NCI-H82 (cell line): ENCODE results near the gene STX8.

Experiments
- DNase-seq: peaks from one replicate; lab custom pipeline; 2025; lab: John Stamatoyannopoulos, UW

The STX8 gene

GRCh38 chr17:9239793-9240658 lies 335.6 kb downstream of the STX8 start:
- DNase-seq, result no peak

- no peak for DNase-seq
Measured at GRCh38 chr17:9239246-9239792, 336.3 kb downstream of the STX8 start.

GRCh38 chr17:9238340-9239245 lies 337.0 kb downstream of the STX8 start:
- DNase-seq, result no peak

- DNase-seq, result no peak
Measured at GRCh38 chr17:9237661-9238301, 337.8 kb downstream of the STX8 start.

- DNase-seq, result no peak
Measured at GRCh38 chr17:9237053-9237410, 338.6 kb downstream of the STX8 start.

DNA sequence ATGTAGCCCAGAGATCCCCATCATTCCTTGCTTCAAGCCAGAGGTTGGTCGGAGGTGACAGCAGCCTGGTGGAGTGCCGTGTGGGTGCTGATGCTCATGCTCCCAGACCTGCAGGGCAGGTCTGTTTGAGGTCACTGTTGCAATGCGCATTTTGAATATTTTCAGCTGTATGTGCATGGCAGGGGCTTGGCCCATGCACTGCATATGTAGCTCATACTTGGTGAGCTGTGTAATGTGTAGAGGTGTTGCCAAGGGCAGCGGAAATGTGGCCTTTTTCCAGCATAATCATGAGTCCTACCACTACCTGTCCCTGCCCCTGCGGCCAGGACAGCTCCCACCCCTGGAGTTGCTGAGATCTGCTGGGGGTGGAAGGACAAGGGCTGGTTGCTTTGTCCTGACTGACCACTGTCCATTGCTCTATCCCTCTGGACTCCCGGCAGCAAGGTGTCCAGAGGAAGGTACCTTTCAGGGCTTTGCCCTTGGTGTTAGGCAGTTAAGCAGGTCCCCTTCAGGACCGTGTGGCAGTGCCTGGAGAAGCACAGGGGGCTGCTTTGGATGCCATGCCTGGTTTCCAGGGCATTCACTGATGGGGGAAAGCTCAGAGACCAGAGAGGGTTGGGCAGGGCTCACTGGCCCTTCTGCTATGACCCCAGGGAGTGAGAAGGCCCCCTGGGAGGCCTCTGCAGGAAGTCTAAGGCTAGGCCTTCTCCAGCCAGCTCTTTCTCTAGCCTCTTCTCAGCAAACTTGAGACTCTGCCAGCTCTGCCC lies 339.2 kb downstream of the STX8 start:
- DNase-seq, result no peak

- DNase-seq, result no peak
Measured at GRCh38 chr17:9235346-9235745, 340.3 kb downstream of the STX8 start.

- DNase-seq, result no peak
Measured at GRCh38 chr17:9234389-9234945, 341.2 kb downstream of the STX8 start.

- no peak for DNase-seq
Measured at GRCh38 chr17:9233761-9234160, 341.9 kb downstream of the STX8 start.

GRCh38 chr17:9233271-9233599 lies 342.4 kb downstream of the STX8 start:
- DNase-seq, result no peak

- DNase-seq, result no peak
Measured at GRCh38 chr17:9232591-9233270, 342.9 kb downstream of the STX8 start.

- no peak for DNase-seq
Measured at GRCh38 chr17:9232155-9232475, 343.5 kb downstream of the STX8 start.

DNA sequence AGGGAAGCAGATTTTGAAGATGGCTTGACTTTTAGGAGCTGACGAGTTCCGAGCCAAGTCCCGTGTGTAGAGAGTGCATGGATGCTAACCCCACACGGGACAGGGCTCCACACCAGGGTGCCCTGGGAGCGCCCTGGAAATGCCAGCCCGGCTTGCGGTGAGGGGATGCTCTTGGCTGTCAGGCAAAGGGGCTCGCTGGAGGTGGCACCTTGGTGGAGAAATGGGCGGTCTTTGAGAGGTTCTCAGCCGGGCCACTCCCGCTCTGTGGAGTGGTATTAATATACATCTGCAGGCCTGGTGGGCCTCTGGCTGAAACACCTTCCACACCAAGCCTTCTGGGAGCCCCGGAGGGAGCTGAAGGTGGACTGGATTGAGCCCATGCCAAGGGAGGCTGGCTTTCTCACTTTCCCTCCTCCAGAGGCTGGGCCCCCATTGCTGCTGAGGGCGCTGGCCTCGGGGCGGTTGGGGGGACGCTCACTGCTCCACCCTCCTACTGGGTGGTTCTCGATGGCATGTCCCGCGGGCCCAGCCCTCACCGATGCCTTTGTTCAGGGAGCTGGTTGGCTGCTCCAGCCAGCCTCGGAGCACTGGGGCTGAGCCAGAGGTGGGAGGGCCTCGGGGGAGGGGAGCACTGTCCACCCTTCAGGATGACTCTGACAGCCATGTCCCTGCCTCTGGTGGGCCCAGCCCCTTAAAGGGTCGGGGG lies 344.0 kb downstream of the STX8 start:
- DNase-seq, result no peak

DNA sequence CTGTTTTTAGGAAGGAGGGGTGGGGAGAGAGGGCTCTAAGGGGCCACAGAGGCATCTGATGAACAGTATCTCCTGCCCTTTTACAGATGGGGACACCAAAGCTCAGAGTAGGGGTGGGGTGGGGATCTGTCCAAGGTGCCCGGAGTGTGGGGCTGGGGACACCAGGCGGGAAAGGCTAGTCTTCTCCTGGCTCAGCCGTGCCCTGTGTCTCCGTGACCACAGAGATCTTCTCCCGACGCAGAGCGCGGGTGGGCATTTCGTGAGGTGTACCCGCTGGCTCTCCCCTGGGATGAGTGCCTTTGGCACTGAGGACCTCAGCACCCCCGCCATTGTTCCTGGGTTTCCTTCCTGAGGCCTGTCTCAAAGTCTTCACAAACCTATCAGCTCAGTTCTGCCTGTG lies 344.8 kb downstream of the STX8 start:
- no peak for DNase-seq

DNA sequence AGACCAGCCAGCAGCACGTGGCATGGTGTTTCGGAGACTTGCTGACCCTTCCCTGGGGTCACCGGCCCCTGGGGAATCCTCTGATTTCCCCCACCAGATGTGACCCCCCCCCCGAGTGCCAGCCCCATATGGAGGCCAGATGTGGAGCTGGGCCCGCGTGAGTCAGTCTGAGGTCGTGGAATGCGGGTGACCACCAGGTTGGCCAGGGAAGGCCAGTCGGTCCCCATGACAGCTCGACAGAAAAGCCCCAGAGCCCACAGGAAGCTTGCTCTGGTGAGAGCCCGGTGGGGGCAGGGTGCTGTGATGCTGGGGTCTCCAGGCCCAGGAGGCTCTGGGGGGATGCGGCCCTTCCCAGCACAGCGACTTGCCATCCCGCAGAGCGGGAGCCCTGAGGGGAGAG lies 345.3 kb downstream of the STX8 start:
- no peak for DNase-seq

DNA sequence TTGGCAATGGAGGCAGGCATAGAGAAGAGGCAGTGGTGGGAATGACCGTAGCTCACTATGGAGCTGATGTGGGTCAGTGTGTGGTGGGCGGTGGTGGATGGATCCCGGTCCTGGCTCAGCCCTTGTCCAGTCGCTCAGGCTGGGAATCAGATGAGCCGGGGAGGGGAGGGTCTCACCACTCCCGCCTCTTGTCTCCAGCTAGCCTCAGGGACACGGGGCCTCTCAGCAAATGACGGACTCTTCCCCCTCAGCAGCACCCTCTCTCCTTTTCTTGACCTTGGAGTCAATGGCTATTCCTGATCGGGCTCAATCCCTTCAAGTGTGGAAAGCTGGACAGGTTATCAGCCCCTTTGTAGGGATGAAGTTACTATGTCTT lies 345.8 kb downstream of the STX8 start:
- no peak for DNase-seq

GRCh38 chr17:9229160-9229825 lies 346.3 kb downstream of the STX8 start:
- no peak for DNase-seq

GRCh38 chr17:9228408-9229159 lies 347.0 kb downstream of the STX8 start:
- DNase-seq, result no peak

DNA sequence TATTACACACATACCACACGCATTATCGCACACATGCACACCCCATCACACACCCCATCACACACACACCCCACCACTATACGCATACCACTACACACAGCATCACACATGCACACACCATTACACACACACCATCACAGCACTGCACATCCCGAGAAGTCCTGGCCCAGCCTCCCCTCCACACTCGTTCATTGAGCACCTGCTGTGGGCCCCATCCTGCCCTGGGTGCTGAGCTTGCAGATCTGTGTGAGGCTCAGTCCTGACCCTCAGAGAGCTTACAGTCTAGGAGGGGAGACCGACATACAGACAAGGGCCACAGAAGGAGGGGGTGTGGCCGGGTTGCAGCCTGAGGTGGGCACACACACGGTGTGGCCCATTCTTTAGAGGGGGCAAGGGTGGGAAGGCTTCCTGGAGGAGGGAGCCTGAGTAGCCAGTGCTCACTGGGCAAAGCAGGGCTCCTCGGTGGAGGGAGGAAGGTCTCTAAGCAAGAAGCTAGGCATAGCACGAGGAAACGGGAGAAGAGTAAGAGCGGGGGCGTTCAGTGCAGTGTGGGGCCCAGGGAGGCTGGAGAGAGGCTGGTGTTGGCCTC lies 347.7 kb downstream of the STX8 start:
- DNase-seq, result no peak
